H9 (cell line): ENCODE data around the gene FAM219A. TPM values are rescaled to one million over a fixed set of nuclear protein-coding genes. Genes with fewer than 3 reads are reported as not detected.
A peak's percentile ranks its signal among the peaks of the same experiment; 100 is the strongest.

Experiments used
- DNase-seq: peaks from one replicate; pipeline ENCODE4 v3.0.0-alpha.2; 2017
- H2AFZ ChIP-seq: one replicate; pipeline ENCODE4 v1.6.1; 2013; ENCODE audit warnings: mild to moderate bottlenecking, low read length, control low read depth, moderate library complexity
- H2AK5ac ChIP-seq: 2 replicates; pipeline ENCODE4 v1.6.1; 2013; ENCODE audit warnings: low read length, control low read depth, mixed read lengths; ENCODE audit not compliant: insufficient read length
- H2BK120ac ChIP-seq: one replicate; pipeline ENCODE4 v1.6.1; 2013; ENCODE audit warnings: low read depth, mild to moderate bottlenecking, low read length, control low read depth, inconsistent platforms; ENCODE audit not compliant: poor library complexity, severe bottlenecking
- H2BK12ac ChIP-seq: 2 replicates; pipeline ENCODE4 v1.6.1; 2013; ENCODE audit warnings: low read length, control low read depth, mixed read lengths, low read depth; ENCODE audit not compliant: insufficient read length
- H2BK15ac ChIP-seq: 2 replicates; pipeline ENCODE4 v1.6.1; 2013; ENCODE audit warnings: low read depth, low read length, control low read depth
- H2BK20ac ChIP-seq: one replicate; pipeline ENCODE4 v1.6.1; 2013; ENCODE audit warnings: low read depth, mild to moderate bottlenecking, low read length, control low read depth, inconsistent platforms; ENCODE audit not compliant: poor library complexity, severe bottlenecking
- H2BK5ac ChIP-seq: 2 replicates; pipeline ENCODE4 v1.6.1; 2013; ENCODE audit warnings: low read length, control low read depth, mixed read lengths; ENCODE audit not compliant: insufficient read length
- H3K14ac ChIP-seq: 2 replicates; pipeline ENCODE4 v1.6.1; 2013; ENCODE audit warnings: low read length, control low read depth; ENCODE audit not compliant: insufficient read depth
- H3K18ac ChIP-seq: 2 replicates; pipeline ENCODE4 v1.6.1; 2013; ENCODE audit warnings: low read depth, mild to moderate bottlenecking, mixed read lengths, low read length, control low read depth; ENCODE audit not compliant: insufficient read length
- H3K23ac ChIP-seq: 2 replicates; pipeline ENCODE4 v1.6.1; 2013; ENCODE audit warnings: low read length, control low read depth, mixed read lengths, low read depth; ENCODE audit not compliant: insufficient read length
- H3K23me2 ChIP-seq: 2 replicates; pipeline ENCODE4 v1.6.1; 2013; ENCODE audit warnings: low read depth, mild to moderate bottlenecking, mixed read lengths, low read length, control low read depth; ENCODE audit not compliant: insufficient read length, poor library complexity, severe bottlenecking
- H3K27ac ChIP-seq: 2 replicates; pipeline ENCODE4 v1.5.1; 2013; ENCODE audit warnings: low read length, control low read depth, mixed read lengths, low read depth; ENCODE audit not compliant: insufficient read length
- H3K27me3 ChIP-seq: 2 replicates; pipeline ENCODE4 v1.6.1; 2013; ENCODE audit warnings: low read length, control low read depth, inconsistent platforms; ENCODE audit not compliant: insufficient read depth
- H3K4ac ChIP-seq: 2 replicates; pipeline ENCODE4 v1.6.1; 2013; ENCODE audit warnings: low read depth, mild to moderate bottlenecking, control low read depth, inconsistent platforms, low read length, moderate library complexity
- H3K4me1 ChIP-seq: 2 replicates; pipeline ENCODE4 v1.6.1; 2013; ENCODE audit warnings: low read length, control low read depth, inconsistent platforms; ENCODE audit not compliant: insufficient read depth
- H3K4me2 ChIP-seq: 2 replicates; pipeline ENCODE4 v1.6.1; 2013; ENCODE audit warnings: low read length, control low read depth, mixed read lengths; ENCODE audit not compliant: insufficient read length, insufficient read depth
- H3K56ac ChIP-seq: 2 replicates; pipeline ENCODE4 v1.6.1; 2013; ENCODE audit warnings: low read depth, mild to moderate bottlenecking, mixed read lengths, low read length, control low read depth; ENCODE audit not compliant: insufficient read length
- H3K79me1 ChIP-seq: 2 replicates; pipeline ENCODE4 v1.6.1; 2013; ENCODE audit warnings: low read depth, mild to moderate bottlenecking, moderate library complexity, low read length, control low read depth, inconsistent platforms; ENCODE audit not compliant: insufficient read depth, poor library complexity, severe bottlenecking
- H3K79me2 ChIP-seq: 2 replicates; pipeline ENCODE4 v1.6.1; 2013; ENCODE audit warnings: low read length, control low read depth, inconsistent platforms; ENCODE audit not compliant: insufficient read depth
- H3K9ac ChIP-seq: 2 replicates; pipeline ENCODE4 v1.6.1; 2013; ENCODE audit warnings: low read length, control low read depth, mixed read lengths; ENCODE audit not compliant: insufficient read length; ENCODE audit errors: extremely low read depth
- H3K9me3 ChIP-seq: one replicate; pipeline ENCODE4 v1.6.1; 2013; ENCODE audit warnings: low read depth, low read length, inconsistent platforms; ENCODE audit not compliant: control insufficient read depth
- H3T11ph ChIP-seq: one replicate; pipeline ENCODE4 v1.6.1; 2013; ENCODE audit warnings: mild to moderate bottlenecking, low read length, control low read depth, inconsistent platforms
- H4K20me1 ChIP-seq: one replicate; pipeline ENCODE4 v1.6.1; 2013; ENCODE audit not compliant: control insufficient read depth, insufficient read length, insufficient read depth
- H4K5ac ChIP-seq: 2 replicates; pipeline ENCODE4 v1.6.1; 2013; ENCODE audit warnings: low read depth, mild to moderate bottlenecking, mixed read lengths, low read length, control low read depth; ENCODE audit not compliant: insufficient read length
- H4K8ac ChIP-seq: replicated peaks from 2 replicates; pipeline ENCODE4 v1.6.1; 2013; ENCODE audit warnings: low read length, control low read depth, mixed read lengths, low read depth; ENCODE audit not compliant: insufficient read length
- H4K91ac ChIP-seq: 2 replicates; pipeline ENCODE4 v1.6.1; 2013; ENCODE audit warnings: low read depth, mild to moderate bottlenecking, moderate library complexity, mixed read lengths, low read length, control low read depth; ENCODE audit not compliant: insufficient read length
- H3K27ac Mint-ChIP-seq, 3 experiments: 2 replicates in 2 of 3; 3 replicates in 1 of 3; pipeline ENCODE4 v1.8.0; 2020 to 2021; ENCODE audit warnings: mixed read lengths in 3 of 3, mild to moderate bottlenecking in 1 of 3, moderate library complexity in 1 of 3
- H3K27me3 Mint-ChIP-seq: 2 replicates; pipeline ENCODE4 v1.8.0; 2021; ENCODE audit warnings: low read depth, mild to moderate bottlenecking, moderate library complexity, mixed read lengths
- H3K36me3 Mint-ChIP-seq, 3 experiments: 2 replicates in 2 of 3; 3 replicates in 1 of 3; pipeline ENCODE4 v1.8.0; 2020 to 2021; ENCODE audit warnings: low read depth in 3 of 3, mixed read lengths in 3 of 3; ENCODE audit not compliant: insufficient read depth in 1 of 3
- H3K4me1 Mint-ChIP-seq, 2 experiments: 2 replicates each; pipeline ENCODE4 v1.8.0; 2020; ENCODE audit warnings: mixed read lengths in 2 of 2
- H3K4me3 Mint-ChIP-seq, 2 experiments: 2 replicates in 1 of 2; 3 replicates in 1 of 2; pipeline ENCODE4 v1.8.0; 2020 to 2021; ENCODE audit warnings: mild to moderate bottlenecking in 2 of 2, mixed read lengths in 2 of 2, moderate library complexity in 1 of 2
- H3K9me3 Mint-ChIP-seq, 2 experiments: 2 replicates in 1 of 2; 3 replicates in 1 of 2; pipeline ENCODE4 v1.8.0; 2020; ENCODE audit warnings: mild to moderate bottlenecking in 2 of 2, mixed read lengths in 2 of 2, moderate library complexity in 1 of 2
- CTCF ChIP-seq: fragments of 200-600 bp; sonication (generic); conservative IDR thresholded peaks from 3 replicates; pipeline ENCODE4 v1.8.0; 2021; ENCODE audit warnings: antibody characterized with exemption, mild to moderate bottlenecking
- WGBS: extraction: QIAGEN DNeasy Blood & Tissue Kit; methylation state at CpG from one replicate; pipeline ENCODE4 v1.1.7; 2013; ENCODE audit warnings: missing lambda C conversion rate, low lambda C conversion rate, mixed read lengths; ENCODE audit not compliant: insufficient read length; ENCODE audit errors: extremely low coverage; 5-methylcytosine and 5-hydroxymethylcytosine counted together
- total RNA-seq: library from RNA; stranded (reverse); gene quantifications from 2 replicates; pipeline ENCODE4 v1.2.1, GENCODE V29; 2021

Gene FAM219A
- total RNA-seq, 1 experiment from 2014 or later, result 16.7 TPM

GRCh38 chr9:34379334-34380033 is 78.9 kb downstream of the FAM219A start:
- Histone ChIP-seq H3K4me2 (peak overlapping the region; percentile 59), H2AFZ (no peak overlapping the region), H3K27ac (no peak overlapping the region)

More at GRCh38 chr9:34379334-34380033, 78.9 kb downstream of the FAM219A start:
- Mint-ChIP-seq H3K36me3 (no peaks in the 10 kb centered on the region; a peak in 1 of 7 replicates), H3K27ac (no peak overlapping the region), H3K4me1 (peaks cover 25 to 40% of the 10 kb centered on the region in 2 experiments), H3K4me3 (peak overlapping the region; percentile 83 to 95), H3K9me3 (no peaks in the 10 kb centered on the region), H3K27me3 (peaks cover 61% of the 10 kb centered on the region)
- H3K4me1 ChIP-seq, result 0 out of 2 replicates have a peak, but pooled peaks cover 4% of the 10 kb centered on the region
- no peak overlapping the region for H2BK120ac ChIP-seq
- no peak overlapping the region for H2BK12ac ChIP-seq
- H3K23ac ChIP-seq, result no peak overlapping the region
- peak; percentile 94 for DNase-seq
- peaks cover 2% of the 10 kb centered on the region; the same call in 1 of the 2 replicates for H3K27me3 ChIP-seq
- no peak overlapping the region for H3T11ph ChIP-seq
- H3K9ac ChIP-seq, result no peak overlapping the region
- H3K14ac ChIP-seq, result no peak overlapping the region
- peaks cover 34% of the 10 kb centered on the region for H3K23me2 ChIP-seq
- H4K8ac ChIP-seq, result no peak overlapping the region
- no peak overlapping the region for H3K18ac ChIP-seq
- H3K9me3 ChIP-seq, result no peaks in the 10 kb centered on the region
- H2AK5ac ChIP-seq, result no peak overlapping the region
- no peak overlapping the region for H2BK15ac ChIP-seq
- no peak overlapping the region for H2BK20ac ChIP-seq
- no peaks in the 10 kb centered on the region for H3K79me1 ChIP-seq
- no peak overlapping the region for H4K5ac ChIP-seq
- H3K4ac ChIP-seq, result no peak overlapping the region
- no peak overlapping the region for H3K56ac ChIP-seq
- TF ChIP-seq CTCF, result peak; percentile 98
- no peaks in the 10 kb centered on the region for H4K20me1 ChIP-seq
- WGBS, result no CpG with 5 or more reads among the region's 35 CpGs
- no peaks in the 10 kb centered on the region for H3K79me2 ChIP-seq
- no peak overlapping the region for H2BK5ac ChIP-seq
- H4K91ac ChIP-seq, result no peak overlapping the region
